Panc1 (cell line): ENCODE data around the gene MPP7. TPM values are rescaled to one million over a fixed set of nuclear protein-coding genes. Genes with fewer than 3 reads are reported as not detected.
"Not testable (repeated sequence)": the region's sequence is repeated elsewhere in the genome, so short reads cannot be mapped to it uniquely, and the experiment has no call there.

ENCODE experiments used
- ATAC-seq: fragments of 200-7000 bp; cut with Tn5 transposase; 2 replicates; pipeline ENCODE4 v1.9.1; 2020; ENCODE audit warnings: mild to moderate bottlenecking, moderate library complexity
- BruUV-seq: library from RNA; stranded (reverse); fragments of 400-500 nt; replicated peaks from 2 replicates; lab custom pipeline; 2021; lab: Mats Ljungman, UMichigan
- CTCF ChIA-PET: fragments of 300-600 bp; sonication (Branson Sonifier 250); formaldehyde crosslinking; loops from one replicate; lab custom pipeline; 2022; ENCODE audit warnings: antibody characterized with exemption; lab: Charles Lee
- POLR2A ChIA-PET: fragments of 300-600 bp; sonication (Branson Sonifier 250); formaldehyde crosslinking; loops from one replicate; lab custom pipeline; 2022; ENCODE audit warnings: antibody characterized with exemption; lab: Charles Lee
- DNase-seq: peaks from one replicate; pipeline ENCODE4 v3.0.0-alpha.2; 2010; ENCODE audit warnings: low read depth, low spot score
- H3K27ac ChIP-seq: 2 replicates; pipeline ENCODE4 v1.5.1; 2011; ENCODE audit warnings: mild to moderate bottlenecking, low read length, inconsistent platforms
- H3K27me3 ChIP-seq: fragments of 200-500 bp; sonication (Bioruptor generic); 2 replicates; pipeline ENCODE4 v1.6.0; 2014; ENCODE audit warnings: low read length, inconsistent platforms; ENCODE audit not compliant: control insufficient read depth, insufficient read depth
- H3K36me3 ChIP-seq: fragments of 200-500 bp; sonication (Bioruptor generic); 2 replicates; pipeline ENCODE4 v1.5.1; 2014; ENCODE audit warnings: inconsistent platforms, mild to moderate bottlenecking, low read length, moderate library complexity; ENCODE audit not compliant: control insufficient read depth, insufficient read depth
- H3K4me1 ChIP-seq: 2 replicates; pipeline ENCODE4 v1.5.1; 2011; ENCODE audit warnings: inconsistent platforms, mild to moderate bottlenecking, low read length, moderate library complexity; ENCODE audit not compliant: control insufficient read depth, insufficient read depth
- H3K4me3 ChIP-seq, 2 experiments: 2 replicates each; pipeline ENCODE4 v1.5.1; 2011 to 2012; ENCODE audit warnings: low read depth in 2 of 2, low read length in 2 of 2, mild to moderate bottlenecking in 2 of 2, inconsistent platforms in 1 of 2, moderate library complexity in 1 of 2
- H3K9me3 ChIP-seq: fragments of 200-500 bp; sonication (Bioruptor generic); 2 replicates; pipeline ENCODE4 v1.5.1; 2014; ENCODE audit warnings: low read depth, mild to moderate bottlenecking, inconsistent platforms, low read length, moderate library complexity; ENCODE audit not compliant: control insufficient read depth, insufficient read depth
- POLR2AphosphoS5 ChIP-seq: IDR thresholded peaks from 2 replicates; pipeline ENCODE4 v1.6.1; 2012; ENCODE audit warnings: mild to moderate bottlenecking, low read depth, low read length, moderate library complexity
- SIN3A ChIP-seq: IDR thresholded peaks from 2 replicates; pipeline ENCODE4 v1.6.1; 2012; ENCODE audit warnings: low read depth, mild to moderate bottlenecking, low read length, moderate library complexity, borderline replicate concordance; ENCODE audit not compliant: insufficient read depth
- TCF7L2 ChIP-seq: IDR thresholded peaks from 2 replicates; pipeline ENCODE4 v1.6.1; 2011; ENCODE audit warnings: mild to moderate bottlenecking, low read depth, low read length, inconsistent platforms
- in situ Hi-C: cut with HindIII; loops from 2 replicates; pipeline ENCODE4 v1.10.0; 2016; ENCODE audit warnings: low sequenced_read_pairs, low pct_unique_long_range_greater_than_20kb
- intact Hi-C: fragments of 100-400 bp; cut with micrococcal nuclease; formaldehyde crosslinking; loops from one replicate; pipeline ENCODE4 v1.10.0; 2022; ENCODE audit not compliant: unreplicated experiment
- total RNA-seq: library from RNA; stranded (reverse); gene quantifications from one replicate; pipeline ENCODE4 v1.2.1, GENCODE V29; 2021; ENCODE audit not compliant: unreplicated experiment
- TF ChIP-seq, protein P1 (sequence below), 2 experiments: IDR thresholded peaks; 2 replicates each; pipeline ENCODE4 v1.6.1; 2011 to 2012; ENCODE audit warnings: low read depth in 2 of 2, control low read depth in 1 of 2, low read length in 1 of 2, mild to moderate bottlenecking in 1 of 2, moderate library complexity in 1 of 2; ENCODE audit not compliant: insufficient read depth in 1 of 2
- TF ChIP-seq, protein P2 (sequence below): fragments of 450-650 bp; IDR thresholded peaks from 2 replicates; pipeline ENCODE4 v1.5.1; 2017; ENCODE audit warnings: mild to moderate bottlenecking

The MPP7 gene
- total RNA-seq, 1 experiment from 2014 or later, result 0.49 TPM

DNA sequence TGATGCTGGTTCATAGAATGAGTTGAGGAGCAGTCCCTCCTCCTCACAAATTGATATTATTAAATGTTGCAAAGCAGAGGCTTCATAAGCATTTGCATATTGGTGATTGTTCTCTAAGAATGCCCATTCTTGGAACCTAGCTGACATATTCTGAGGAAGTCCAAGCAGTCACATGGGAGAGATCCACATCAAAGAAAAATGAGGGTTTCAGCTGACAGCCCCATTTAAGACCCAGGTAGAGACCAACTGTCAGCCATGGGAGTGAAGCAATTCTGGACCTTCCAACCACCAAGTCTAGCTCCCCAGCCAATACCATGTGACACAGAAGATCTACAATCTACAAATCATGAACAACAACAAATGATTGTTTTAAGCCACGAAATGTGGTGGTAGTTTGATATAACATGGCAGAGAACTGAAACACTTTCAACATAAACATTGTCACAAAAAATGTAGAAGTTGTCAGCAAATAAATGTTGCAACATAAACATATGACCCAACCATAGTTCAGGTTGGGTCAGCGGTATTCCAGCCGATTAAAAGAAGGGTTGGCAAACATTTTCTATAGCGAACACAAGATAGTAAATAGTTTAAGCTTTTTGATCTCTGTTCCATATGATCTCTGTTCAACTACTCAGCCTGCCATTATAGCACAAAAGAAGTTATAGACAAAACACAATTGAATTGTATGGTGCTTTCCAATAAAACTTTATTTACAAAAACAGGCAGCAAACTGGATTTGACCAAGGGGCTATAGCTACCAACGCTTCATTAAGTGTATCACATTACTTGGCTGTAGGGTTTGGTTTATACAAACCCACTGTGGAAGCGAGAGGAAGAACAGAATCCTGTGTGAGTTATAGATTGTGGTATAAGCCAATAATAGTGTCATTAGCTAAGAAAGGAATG, 41.4 kb upstream of the MPP7 start:
- Histone ChIP-seq H3K4me3 (no peak overlapping the region), H3K27ac (no peak overlapping the region), H3K9me3 (no peaks in the 10 kb centered on the region), H3K27me3 (no peaks in the 10 kb centered on the region; the same call in 1 of the 2 replicates), H3K36me3 (no peaks in the 10 kb centered on the region), H3K4me1 (no peaks in the 10 kb centered on the region)
- in situ Hi-C loops (no loop called here), intact Hi-C loops (no loop called here)
- TF ChIP-seq POLR2AphosphoS5 (no peak), TCF7L2 (no peak), SIN3A (no peak)
- TF ChIP-seq, protein P1, sequence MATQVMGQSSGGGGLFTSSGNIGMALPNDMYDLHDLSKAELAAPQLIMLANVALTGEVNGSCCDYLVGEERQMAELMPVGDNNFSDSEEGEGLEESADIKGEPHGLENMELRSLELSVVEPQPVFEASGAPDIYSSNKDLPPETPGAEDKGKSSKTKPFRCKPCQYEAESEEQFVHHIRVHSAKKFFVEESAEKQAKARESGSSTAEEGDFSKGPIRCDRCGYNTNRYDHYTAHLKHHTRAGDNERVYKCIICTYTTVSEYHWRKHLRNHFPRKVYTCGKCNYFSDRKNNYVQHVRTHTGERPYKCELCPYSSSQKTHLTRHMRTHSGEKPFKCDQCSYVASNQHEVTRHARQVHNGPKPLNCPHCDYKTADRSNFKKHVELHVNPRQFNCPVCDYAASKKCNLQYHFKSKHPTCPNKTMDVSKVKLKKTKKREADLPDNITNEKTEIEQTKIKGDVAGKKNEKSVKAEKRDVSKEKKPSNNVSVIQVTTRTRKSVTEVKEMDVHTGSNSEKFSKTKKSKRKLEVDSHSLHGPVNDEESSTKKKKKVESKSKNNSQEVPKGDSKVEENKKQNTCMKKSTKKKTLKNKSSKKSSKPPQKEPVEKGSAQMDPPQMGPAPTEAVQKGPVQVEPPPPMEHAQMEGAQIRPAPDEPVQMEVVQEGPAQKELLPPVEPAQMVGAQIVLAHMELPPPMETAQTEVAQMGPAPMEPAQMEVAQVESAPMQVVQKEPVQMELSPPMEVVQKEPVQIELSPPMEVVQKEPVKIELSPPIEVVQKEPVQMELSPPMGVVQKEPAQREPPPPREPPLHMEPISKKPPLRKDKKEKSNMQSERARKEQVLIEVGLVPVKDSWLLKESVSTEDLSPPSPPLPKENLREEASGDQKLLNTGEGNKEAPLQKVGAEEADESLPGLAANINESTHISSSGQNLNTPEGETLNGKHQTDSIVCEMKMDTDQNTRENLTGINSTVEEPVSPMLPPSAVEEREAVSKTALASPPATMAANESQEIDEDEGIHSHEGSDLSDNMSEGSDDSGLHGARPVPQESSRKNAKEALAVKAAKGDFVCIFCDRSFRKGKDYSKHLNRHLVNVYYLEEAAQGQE (IDR thresholded peaks at IDR 0.05; ENCODE audit: insufficient read depth in 1 of 2, low read depth in 2 of 2, low read length in 1 of 2), result no peak
- POLR2A ChIA-PET, result no interaction called here
- ATAC-seq (no peak), DNase-seq (no peak)
- CTCF ChIA-PET, result no interaction called here
- BruUV-seq, result no TSS peak

DNA sequence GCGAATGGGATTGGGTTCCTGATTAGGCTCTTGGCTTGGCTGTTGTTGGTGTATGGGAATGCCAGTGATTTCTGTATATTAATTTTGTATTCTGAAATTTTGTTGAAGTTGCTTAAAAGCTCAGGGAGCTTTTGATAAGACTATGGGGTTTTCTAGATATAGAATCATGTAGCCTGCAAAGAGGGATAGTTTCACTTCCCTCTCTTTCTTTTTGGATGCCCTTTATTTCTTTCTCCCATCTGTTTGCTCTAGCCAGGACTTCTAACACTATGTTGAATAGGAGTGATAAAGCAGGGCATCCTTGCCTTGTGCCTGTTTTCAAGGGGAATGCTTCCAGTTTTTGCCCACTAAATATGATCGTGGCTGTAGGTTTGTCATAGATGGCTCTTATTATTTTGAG, 40.4 kb upstream of the MPP7 start:
- Histone ChIP-seq H3K4me1 (no peaks in the 10 kb centered on the region), H3K4me3 (no peak overlapping the region), H3K9me3 (no peaks in the 10 kb centered on the region), H3K27ac (no peak overlapping the region), H3K36me3 (no peaks in the 10 kb centered on the region), H3K27me3 (no peaks in the 10 kb centered on the region; the same call in 1 of the 2 replicates)
- BruUV-seq, result no TSS peak
- ATAC-seq, result no peak
- intact Hi-C loops, result no loop called here
- ChIA-PET POLR2A (no interaction called here), CTCF (no interaction called here)
- TF ChIP-seq, protein P2, sequence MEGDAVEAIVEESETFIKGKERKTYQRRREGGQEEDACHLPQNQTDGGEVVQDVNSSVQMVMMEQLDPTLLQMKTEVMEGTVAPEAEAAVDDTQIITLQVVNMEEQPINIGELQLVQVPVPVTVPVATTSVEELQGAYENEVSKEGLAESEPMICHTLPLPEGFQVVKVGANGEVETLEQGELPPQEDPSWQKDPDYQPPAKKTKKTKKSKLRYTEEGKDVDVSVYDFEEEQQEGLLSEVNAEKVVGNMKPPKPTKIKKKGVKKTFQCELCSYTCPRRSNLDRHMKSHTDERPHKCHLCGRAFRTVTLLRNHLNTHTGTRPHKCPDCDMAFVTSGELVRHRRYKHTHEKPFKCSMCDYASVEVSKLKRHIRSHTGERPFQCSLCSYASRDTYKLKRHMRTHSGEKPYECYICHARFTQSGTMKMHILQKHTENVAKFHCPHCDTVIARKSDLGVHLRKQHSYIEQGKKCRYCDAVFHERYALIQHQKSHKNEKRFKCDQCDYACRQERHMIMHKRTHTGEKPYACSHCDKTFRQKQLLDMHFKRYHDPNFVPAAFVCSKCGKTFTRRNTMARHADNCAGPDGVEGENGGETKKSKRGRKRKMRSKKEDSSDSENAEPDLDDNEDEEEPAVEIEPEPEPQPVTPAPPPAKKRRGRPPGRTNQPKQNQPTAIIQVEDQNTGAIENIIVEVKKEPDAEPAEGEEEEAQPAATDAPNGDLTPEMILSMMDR, result no peak
- TF ChIP-seq SIN3A (no peak), TCF7L2 (no peak), POLR2AphosphoS5 (no peak)
- TF ChIP-seq, protein P1 (IDR thresholded peaks at IDR 0.05; ENCODE audit: insufficient read depth in 1 of 2, low read depth in 2 of 2, low read length in 1 of 2), result no peak
- DNase-seq, result no peak
- in situ Hi-C loops, result no loop called here

DNA sequence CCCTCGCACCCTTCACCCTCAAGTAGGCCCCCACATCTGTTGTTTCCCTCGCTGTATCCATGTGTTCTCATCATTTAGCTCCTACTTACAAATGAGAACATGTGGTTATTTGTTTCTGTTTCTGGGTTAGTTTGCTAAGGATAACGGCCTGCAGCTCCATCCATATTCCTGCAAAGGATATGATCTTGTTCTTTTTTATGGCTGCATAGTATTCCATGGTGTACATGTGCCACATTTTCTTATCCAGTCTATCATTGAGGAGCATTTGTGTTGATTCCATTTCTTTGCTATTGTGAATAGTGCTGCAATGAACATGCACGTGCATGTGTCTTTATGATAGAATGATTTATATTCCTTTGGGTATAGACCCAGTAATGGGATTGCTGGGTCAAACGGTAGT, 38.8 kb upstream of the MPP7 start:
- POLR2A ChIA-PET, H3K4me1 ChIP-seq, ATAC-seq, H3K4me3 ChIP-seq, DNase-seq, H3K27ac ChIP-seq, in situ Hi-C loops, BruUV-seq, CTCF ChIA-PET, intact Hi-C loops, H3K9me3 ChIP-seq, H3K27me3 ChIP-seq, H3K36me3 ChIP-seq: not testable (repeated sequence)
